Measurements from ENCODE around the gene DRD5. TPM values are rescaled to one million over a fixed set of nuclear protein-coding genes. Genes with fewer than 3 reads are reported as not detected.

Gene DRD5
- total RNA-seq, 4 donors from 2014 or later: not detected

DNA sequence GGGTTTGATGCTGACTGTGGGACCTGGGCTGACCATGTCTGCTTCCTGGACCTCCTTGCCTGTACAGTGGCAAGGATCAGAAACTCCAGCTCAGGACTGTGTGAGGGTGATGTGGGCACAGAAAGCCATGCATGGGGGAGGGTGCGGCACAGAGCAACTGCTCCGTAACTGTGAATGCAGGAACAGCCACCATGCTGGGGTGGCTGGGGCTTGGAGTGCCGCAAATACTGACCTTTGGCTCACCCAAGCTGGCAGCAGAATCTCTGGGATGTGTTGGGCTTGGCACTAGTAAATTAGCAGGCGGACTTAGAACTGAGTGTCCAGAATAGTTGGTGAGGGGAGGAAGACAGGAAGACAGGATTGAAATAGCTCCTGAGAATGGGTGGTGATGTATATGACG, 52.0 kb downstream of the DRD5 start:
- TF ChIP-seq, protein P1, sequence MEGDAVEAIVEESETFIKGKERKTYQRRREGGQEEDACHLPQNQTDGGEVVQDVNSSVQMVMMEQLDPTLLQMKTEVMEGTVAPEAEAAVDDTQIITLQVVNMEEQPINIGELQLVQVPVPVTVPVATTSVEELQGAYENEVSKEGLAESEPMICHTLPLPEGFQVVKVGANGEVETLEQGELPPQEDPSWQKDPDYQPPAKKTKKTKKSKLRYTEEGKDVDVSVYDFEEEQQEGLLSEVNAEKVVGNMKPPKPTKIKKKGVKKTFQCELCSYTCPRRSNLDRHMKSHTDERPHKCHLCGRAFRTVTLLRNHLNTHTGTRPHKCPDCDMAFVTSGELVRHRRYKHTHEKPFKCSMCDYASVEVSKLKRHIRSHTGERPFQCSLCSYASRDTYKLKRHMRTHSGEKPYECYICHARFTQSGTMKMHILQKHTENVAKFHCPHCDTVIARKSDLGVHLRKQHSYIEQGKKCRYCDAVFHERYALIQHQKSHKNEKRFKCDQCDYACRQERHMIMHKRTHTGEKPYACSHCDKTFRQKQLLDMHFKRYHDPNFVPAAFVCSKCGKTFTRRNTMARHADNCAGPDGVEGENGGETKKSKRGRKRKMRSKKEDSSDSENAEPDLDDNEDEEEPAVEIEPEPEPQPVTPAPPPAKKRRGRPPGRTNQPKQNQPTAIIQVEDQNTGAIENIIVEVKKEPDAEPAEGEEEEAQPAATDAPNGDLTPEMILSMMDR (IDR thresholded peaks at IDR 0.05; ENCODE audit: low read depth): no peak

Small RNA genes within 50 kb of the gene (small RNA-seq; reads per million reads assigned to genes)
- gene RNA5SP154: not detected

Other genes starting within 250 kb of the DRD5 start
- 10 to 100 TPM in 1 of 4 donors, 1 to 10 TPM in 3; 4.6 to 15.8 (median 7.8) TPM for gene SLC2A9, start 239.9 kb downstream of the DRD5 start, total RNA-seq